HepG2 (cell line): Measurements from ENCODE around the gene NFX1. TPM values are rescaled to one million over a fixed set of nuclear protein-coding genes. Genes with fewer than 3 reads are reported as not detected.

Experiments used
- ATAC-seq: fragments of 200-7000 bp; cut with Tn5 transposase; 3 replicates; pipeline ENCODE4 v1.9.1; 2020; ENCODE audit warnings: mild to moderate bottlenecking, moderate library complexity
- BruUV-seq: library from RNA; stranded (reverse); fragments of 400-500 nt; replicated peaks from 2 replicates; lab custom pipeline; 2021; lab: Mats Ljungman, UMichigan
- CTCF ChIA-PET: fragments of 300-600 bp; formaldehyde crosslinking; extraction: SDS; loops from one replicate; lab custom pipeline; 2021; ENCODE audit warnings: low total read pairs, inconsistent platforms, low intra/inter-chr PET ratio; lab: Yijun Ruan, JAX
- POLR2A ChIA-PET: fragments of 350-600 bp; sonication (Branson Sonifier 250); formaldehyde crosslinking; loops from one replicate; lab custom pipeline; 2020; ENCODE audit warnings: antibody characterized with exemption, inconsistent platforms; lab: Yijun Ruan, JAX
- DNase-seq: peaks from one replicate; pipeline ENCODE4 v3.0.0-alpha.2; 2015; ENCODE audit warnings: low spot score
- FAIRE-seq: peaks from 3 replicates; lab custom pipeline; 2011; peaks lifted over from hg19 to GRCh38; lab: Jason Lieb, UNC
- H2AFZ ChIP-seq: one replicate; pipeline ENCODE4 v1.6.1; 2011; ENCODE audit warnings: low read length, inconsistent platforms
- H3K27ac ChIP-seq: fragments of 300-600 bp; 3 replicates; pipeline ENCODE4 v1.8.0; 2011; ENCODE audit warnings: mixed run types, mild to moderate bottlenecking, mixed read lengths, low read length, inconsistent platforms; ENCODE audit not compliant: insufficient read depth; ENCODE audit errors: extremely low read length
- H3K27me3 ChIP-seq, 2 experiments: fragments of 200-600 bp in 1 of 2; 2 replicates in 1 of 2; 3 replicates in 1 of 2; pipeline versions ENCODE4 v1.6.0 to v1.8.0; 2011; ENCODE audit warnings: low read length in 2 of 2, mild to moderate bottlenecking in 2 of 2, moderate library complexity in 2 of 2, inconsistent platforms in 1 of 2; ENCODE audit not compliant: insufficient read depth in 2 of 2, control insufficient read depth in 1 of 2
- H3K36me3 ChIP-seq, 2 experiments: fragments of 200-600 bp in 1 of 2; replicated peaks in 1 of 2; 2 replicates in 1 of 2; 3 replicates in 1 of 2; pipeline versions ENCODE4 v1.5.1 to v1.8.0; 2011; ENCODE audit warnings: low read length in 2 of 2, inconsistent platforms in 1 of 2; ENCODE audit not compliant: insufficient read depth in 2 of 2, control insufficient read depth in 1 of 2
- H3K4me1 ChIP-seq: 2 replicates; pipeline ENCODE4 v1.5.1; 2012; ENCODE audit warnings: low read length, inconsistent platforms; ENCODE audit not compliant: insufficient read depth
- H3K4me2 ChIP-seq: 2 replicates; pipeline ENCODE4 v1.6.0; 2011; ENCODE audit warnings: low read depth, low read length, inconsistent platforms
- H3K4me3 ChIP-seq, 3 experiments: fragments of 200-600 bp in 1 of 3; sonication (generic), shearing (Covaris generic) in 1 of 3; replicated peaks in 1 of 3; 2 replicates each; pipeline ENCODE4 v1.5.1; 2011 to 2016; ENCODE audit warnings: low read length in 3 of 3, inconsistent platforms in 2 of 3, low read depth in 2 of 3, mild to moderate bottlenecking in 2 of 3, control low read depth in 1 of 3, mixed read lengths in 1 of 3; ENCODE audit not compliant: insufficient read depth in 1 of 3
- H3K79me2 ChIP-seq: one replicate; pipeline ENCODE4 v1.6.1; 2011; ENCODE audit warnings: low read length, inconsistent platforms; ENCODE audit not compliant: insufficient read depth
- H3K9ac ChIP-seq: 2 replicates; pipeline ENCODE4 v1.6.0; 2011; ENCODE audit warnings: mild to moderate bottlenecking, low read depth, low read length, inconsistent platforms; ENCODE audit not compliant: insufficient read depth
- H3K9me3 ChIP-seq: 2 replicates; pipeline ENCODE4 v1.5.1; 2012; ENCODE audit warnings: mild to moderate bottlenecking, low read length
- H4K20me1 ChIP-seq: 2 replicates; pipeline ENCODE4 v1.6.0; 2011; ENCODE audit warnings: inconsistent platforms, mild to moderate bottlenecking, low read length, moderate library complexity; ENCODE audit not compliant: insufficient read depth
- EZH2 ChIP-seq: conservative IDR thresholded peaks from 2 replicates; pipeline ENCODE4 v1.6.1; 2012; ENCODE audit warnings: mild to moderate bottlenecking, low read depth, low read length, moderate library complexity
- GZF1 ChIP-seq: sonication (generic); formaldehyde crosslinking; IDR thresholded peaks from 2 replicates; pipeline ENCODE4 v1.5.1; 2020; ENCODE audit warnings: mild to moderate bottlenecking, missing genetic modification reagents
- MAF1 ChIP-seq: sonication (generic); formaldehyde crosslinking; IDR thresholded peaks from 2 replicates; pipeline ENCODE4 v1.5.0; 2020; ENCODE audit warnings: missing genetic modification reagents, borderline replicate concordance
- NR2F2 ChIP-seq: IDR thresholded peaks from 2 replicates; pipeline ENCODE4 v1.6.1; 2012; ENCODE audit warnings: low read depth, inconsistent platforms, borderline replicate concordance
- ZFP90 ChIP-seq: sonication (generic); formaldehyde crosslinking; IDR thresholded peaks from 2 replicates; pipeline ENCODE4 v1.8.0; 2022; ENCODE audit warnings: missing genetic modification reagents, mild to moderate bottlenecking, inconsistent platforms, borderline replicate concordance
- ZNF292 ChIP-seq: sonication (generic); formaldehyde crosslinking; IDR thresholded peaks from 2 replicates; pipeline ENCODE4 v1.8.1; 2022; ENCODE audit warnings: mild to moderate bottlenecking, low read depth, missing genetic modification reagents, borderline replicate concordance
- ZNF3 ChIP-seq: IDR thresholded peaks from 2 replicates; pipeline ENCODE4 v1.7.0; 2017; ENCODE audit warnings: inconsistent platforms
- ZNF746 ChIP-seq: sonication (generic); formaldehyde crosslinking; IDR thresholded peaks from 2 replicates; pipeline ENCODE4 v1.8.0; 2022; ENCODE audit warnings: mild to moderate bottlenecking, missing genetic modification reagents
- WGBS: methylation state at CpG from one replicate; pipeline ENCODE4 v1.1.6; 2017; ENCODE audit warnings: low lambda C conversion rate; 5-methylcytosine and 5-hydroxymethylcytosine counted together
- in situ Hi-C: cut with HindIII; loops from 2 replicates; pipeline ENCODE4 v1.10.0; 2017; ENCODE audit warnings: low pct_unique_long_range_greater_than_20kb; ENCODE audit not compliant: extremely low pct_ligation_motif_present
- intact Hi-C: fragments of 100-400 bp; cut with micrococcal nuclease; formaldehyde crosslinking; loops from one replicate; pipeline ENCODE4 v1.10.0; 2022; ENCODE audit not compliant: unreplicated experiment
- polyA plus RNA-seq, 8 experiments: library from polyadenylated mRNA; depleted of rRNA in 3 of 8; stranded (reverse) in 7 of 8; unstranded in 1 of 8; fragments of >200 nt; fragmentation: Illumina TruSeq in 4 of 8; extraction: Trizol in 4 of 8; gene quantifications; 2 replicates each; pipeline versions ENCODE4 v1.2.1 to v1.2.3, GENCODE V29; 2011 to 2016; ENCODE audit warnings: low read depth in 4 of 8, missing spikeins in 1 of 8, mixed read lengths in 1 of 8; ENCODE audit not compliant: insufficient read depth in 1 of 8
- total RNA-seq, 5 experiments: library from RNA; depleted of rRNA; stranded (reverse); fragments of >200 nt; fragmentation: Illumina TruSeq; extraction: Trizol; gene quantifications; 2 replicates each; pipeline ENCODE4 v1.2.3, GENCODE V29; 2016; ENCODE audit warnings: low read depth in 1 of 5
- TF ChIP-seq, protein P1 (sequence below): sonication (generic); formaldehyde crosslinking; IDR thresholded peaks from 2 replicates; pipeline ENCODE4 v1.8.0; 2023; ENCODE audit warnings: mild to moderate bottlenecking, missing genetic modification reagents

The NFX1 gene
- total and polyA plus RNA-seq, 2 of the 13 experiments (the other 11 are each of a cell fraction or from before 2014, with no cell fraction given): 23.9 to 27.5 TPM

DNA sequence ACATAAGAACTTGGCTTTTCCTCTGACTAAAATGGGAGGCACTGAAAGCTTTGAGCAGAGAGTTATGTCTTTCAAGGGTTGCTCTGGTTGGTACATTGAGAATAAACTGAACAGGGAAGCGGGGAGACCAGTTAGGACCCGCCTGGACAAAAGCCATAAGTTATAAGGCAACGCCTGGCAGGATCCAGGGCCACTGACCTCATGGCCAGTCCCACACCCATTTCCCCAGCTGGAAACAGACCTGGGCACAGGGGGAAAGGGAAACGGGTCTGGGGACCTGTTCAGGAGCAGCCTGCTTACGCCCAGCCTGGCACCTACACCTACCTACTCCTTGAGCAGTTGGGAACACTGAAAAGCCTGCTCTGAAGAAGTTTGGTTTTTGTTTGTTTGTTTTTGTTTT is 49.0 kb upstream of the NFX1 start:
- Histone ChIP-seq H2AFZ (no peak overlapping the region), H3K27ac (no peak overlapping the region), H3K4me2 (no peak overlapping the region), H3K9ac (no peak overlapping the region), H3K36me3 (no peaks in the 10 kb centered on the region), H4K20me1 (no peaks in the 10 kb centered on the region), H3K4me1 (peaks cover 44% of the 10 kb centered on the region), H3K27me3 (0 out of 5 replicates have a peak, but pooled peaks cover 0 to 2% of the 10 kb centered on the region in 2 experiments), H3K9me3 (no peaks in the 10 kb centered on the region), H3K4me3 (no peak overlapping the region), H3K79me2 (no peaks in the 10 kb centered on the region)
- no peak for FAIRE-seq
- DNase-seq: no peak
- 68% methylated on average over 4 of the region's 5 CpGs for WGBS
- in situ Hi-C loops: no loop called here
- POLR2A ChIA-PET: no interaction called here
- TF ChIP-seq ZNF746: no peak
- TF ChIP-seq ZNF3: no peak
- no peak for TF ChIP-seq ZFP90 (CRISPR knock-in tag)
- TF ChIP-seq ZNF292: no peak
- TF ChIP-seq EZH2: no peak
- TF ChIP-seq, protein P1, sequence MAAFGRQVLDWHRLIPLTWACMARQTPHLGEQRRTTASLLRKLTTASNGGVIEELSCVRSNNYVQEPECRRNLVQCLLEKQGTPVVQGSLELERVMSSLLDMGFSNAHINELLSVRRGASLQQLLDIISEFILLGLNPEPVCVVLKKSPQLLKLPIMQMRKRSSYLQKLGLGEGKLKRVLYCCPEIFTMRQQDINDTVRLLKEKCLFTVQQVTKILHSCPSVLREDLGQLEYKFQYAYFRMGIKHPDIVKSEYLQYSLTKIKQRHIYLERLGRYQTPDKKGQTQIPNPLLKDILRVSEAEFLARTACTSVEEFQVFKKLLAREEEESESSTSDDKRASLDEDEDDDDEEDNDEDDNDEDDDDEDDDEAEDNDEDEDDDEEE: no peak
- TF ChIP-seq NR2F2: no peak
- no peak for TF ChIP-seq MAF1 (CRISPR knock-in tag)
- TF ChIP-seq GZF1 (CRISPR knock-in tag): no peak
- intact Hi-C loops: no loop called here
- ATAC-seq: no peak
- no TSS peak for BruUV-seq
- CTCF ChIA-PET: no interaction called here
